Esophagus squamous epithelium (tissue), 4 donors: ENCODE results near the gene HIRIP3.

Experiments
- POLR2A ChIP-seq, 4 donors: fragments of 450-650 bp; IDR thresholded peaks; one replicate each; pipeline ENCODE4 v1.6.1; 2017; ENCODE audit warnings: antibody characterized with exemption in 4 of 4, mild to moderate bottlenecking in 4 of 4, moderate library complexity in 3 of 4
- TF ChIP-seq, protein P1 (sequence below), 6 experiments: fragments of 450-650 bp in 4 of 6; fragments of 200-600 bp in 2 of 6; sonication (generic) in 2 of 6; IDR thresholded peaks; one replicate each; pipeline ENCODE4 v1.5.1; 2016 to 2019; ENCODE audit warnings: antibody characterized with exemption in 6 of 6, mild to moderate bottlenecking in 4 of 6, moderate library complexity in 4 of 6

DNA sequence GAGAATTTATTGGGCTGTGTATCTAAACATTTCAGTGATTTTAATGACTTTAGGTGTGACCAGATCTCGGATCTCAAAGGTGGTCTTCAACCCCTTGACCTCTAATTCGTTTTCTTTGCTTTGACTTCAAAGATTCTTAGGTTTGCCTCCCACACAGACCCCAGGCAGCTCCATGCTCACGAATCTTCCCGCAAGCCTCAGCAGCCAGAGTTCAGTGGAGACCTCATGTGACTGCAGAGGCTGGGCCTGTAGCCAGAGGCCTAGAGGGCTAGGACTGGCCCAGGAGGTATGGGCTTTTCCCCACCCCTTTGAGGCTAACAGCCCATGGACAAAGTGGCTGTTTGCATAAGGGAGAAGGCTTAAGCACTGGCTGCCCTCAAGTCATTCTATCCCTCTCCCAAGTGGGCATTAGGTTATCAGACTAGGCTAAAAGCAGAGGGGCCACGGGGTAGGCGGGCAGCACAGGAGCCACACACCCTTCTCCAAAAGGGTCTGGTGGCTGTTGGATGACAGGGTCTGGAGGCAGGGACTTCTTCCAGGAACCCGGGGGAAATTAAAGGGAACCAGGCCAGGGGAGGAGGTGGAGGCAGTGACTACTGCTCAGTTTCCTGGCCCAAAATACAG is 3.0 kb downstream of the HIRIP3 start:
- TF ChIP-seq, protein P1, sequence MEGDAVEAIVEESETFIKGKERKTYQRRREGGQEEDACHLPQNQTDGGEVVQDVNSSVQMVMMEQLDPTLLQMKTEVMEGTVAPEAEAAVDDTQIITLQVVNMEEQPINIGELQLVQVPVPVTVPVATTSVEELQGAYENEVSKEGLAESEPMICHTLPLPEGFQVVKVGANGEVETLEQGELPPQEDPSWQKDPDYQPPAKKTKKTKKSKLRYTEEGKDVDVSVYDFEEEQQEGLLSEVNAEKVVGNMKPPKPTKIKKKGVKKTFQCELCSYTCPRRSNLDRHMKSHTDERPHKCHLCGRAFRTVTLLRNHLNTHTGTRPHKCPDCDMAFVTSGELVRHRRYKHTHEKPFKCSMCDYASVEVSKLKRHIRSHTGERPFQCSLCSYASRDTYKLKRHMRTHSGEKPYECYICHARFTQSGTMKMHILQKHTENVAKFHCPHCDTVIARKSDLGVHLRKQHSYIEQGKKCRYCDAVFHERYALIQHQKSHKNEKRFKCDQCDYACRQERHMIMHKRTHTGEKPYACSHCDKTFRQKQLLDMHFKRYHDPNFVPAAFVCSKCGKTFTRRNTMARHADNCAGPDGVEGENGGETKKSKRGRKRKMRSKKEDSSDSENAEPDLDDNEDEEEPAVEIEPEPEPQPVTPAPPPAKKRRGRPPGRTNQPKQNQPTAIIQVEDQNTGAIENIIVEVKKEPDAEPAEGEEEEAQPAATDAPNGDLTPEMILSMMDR (IDR thresholded peaks at IDR 0.05): no peak
- TF ChIP-seq POLR2A (IDR thresholded peaks at IDR 0.05): no peak
